M059J (cell line): ENCODE data around the gene TDO2. TPM values are rescaled to one million over a fixed set of nuclear protein-coding genes. Genes with fewer than 3 reads are reported as not detected.
"Not testable (repeated sequence)": the region's sequence is repeated elsewhere in the genome, so short reads cannot be mapped to it uniquely, and the experiment has no call there.

Experiments used
- DNase-seq: peaks from one replicate; pipeline ENCODE4 v3.0.0-alpha.2; 2012; ENCODE audit warnings: low read depth
- total RNA-seq: library from RNA; depleted of rRNA; stranded (reverse); fragments of >200 nt; shearing (Covaris generic); gene quantifications from 2 replicates; pipeline ENCODE4 v1.2.3, GENCODE V29; 2014

The TDO2 gene
- total RNA-seq, 1 experiment from 2014 or later = 6.5 TPM

DNA sequence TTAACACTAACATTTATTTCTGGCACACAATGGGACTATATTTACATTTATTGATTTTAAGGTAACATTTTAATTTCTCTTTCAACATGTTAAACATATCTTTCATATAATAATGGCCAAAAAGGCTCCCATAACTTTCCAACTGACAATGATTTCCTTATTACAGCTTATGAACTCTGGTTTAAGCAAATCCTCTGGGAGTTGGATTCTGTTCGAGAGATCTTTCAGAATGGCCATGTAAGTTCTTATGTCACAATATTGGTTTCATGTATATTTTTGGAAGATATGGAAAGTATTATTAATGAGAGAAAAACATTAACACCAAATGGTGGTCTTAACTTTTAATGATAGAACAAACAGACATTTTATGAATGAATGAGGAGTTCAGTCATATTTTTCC, 4.1 kb downstream of the TDO2 start:
- DNase-seq = peak; percentile 5

GRCh38 chr4:155908187-155909139, 5.0 kb downstream of the TDO2 start:
- DNase-seq = no peak

- no peak for DNase-seq
Observed at GRCh38 chr4:155909615-155910226, 6.2 kb downstream of the TDO2 start.

DNA sequence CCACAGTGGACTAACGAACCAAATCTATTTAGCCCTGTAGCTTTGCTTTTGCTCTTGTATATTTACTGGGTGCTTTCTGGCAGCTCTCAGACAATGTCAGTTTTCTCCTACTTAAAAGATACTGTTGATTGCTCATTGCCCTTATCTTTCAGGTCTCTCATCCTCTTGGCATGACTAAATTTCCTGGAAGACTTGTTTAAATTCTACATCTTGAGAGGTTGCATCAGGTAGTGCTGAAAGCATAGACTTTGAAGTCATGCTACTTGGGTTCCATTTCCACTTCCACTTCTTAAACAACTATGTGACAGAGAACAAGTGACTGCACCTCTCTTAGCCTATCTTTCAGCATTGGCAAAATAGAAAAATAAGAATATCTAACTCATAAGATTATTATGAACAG, 8.4 kb downstream of the TDO2 start:
- DNase-seq = peak; percentile 4

DNA sequence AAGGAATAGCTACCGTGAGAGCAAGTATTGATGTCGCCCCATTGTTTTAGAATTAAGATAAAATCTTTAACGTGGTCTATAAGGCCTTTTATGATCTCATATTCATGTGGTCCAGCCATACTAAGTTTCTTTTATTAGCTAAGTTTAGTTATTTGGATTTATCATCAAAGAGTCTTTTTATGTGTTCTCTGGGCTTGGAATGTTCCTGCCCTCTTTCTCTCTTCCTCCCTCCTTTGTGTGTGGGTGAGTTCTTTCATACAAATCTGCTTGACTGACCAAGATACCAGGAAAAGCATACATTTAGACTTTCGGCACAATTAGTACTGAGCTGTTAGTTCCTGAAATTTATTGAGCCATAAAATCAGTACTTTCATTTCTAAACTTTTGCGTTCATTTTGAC, 11.3 kb downstream of the TDO2 start:
- no peak for DNase-seq

GRCh38 chr4:155921597-155921996, 18.1 kb downstream of the TDO2 start:
- no peak for DNase-seq

DNA sequence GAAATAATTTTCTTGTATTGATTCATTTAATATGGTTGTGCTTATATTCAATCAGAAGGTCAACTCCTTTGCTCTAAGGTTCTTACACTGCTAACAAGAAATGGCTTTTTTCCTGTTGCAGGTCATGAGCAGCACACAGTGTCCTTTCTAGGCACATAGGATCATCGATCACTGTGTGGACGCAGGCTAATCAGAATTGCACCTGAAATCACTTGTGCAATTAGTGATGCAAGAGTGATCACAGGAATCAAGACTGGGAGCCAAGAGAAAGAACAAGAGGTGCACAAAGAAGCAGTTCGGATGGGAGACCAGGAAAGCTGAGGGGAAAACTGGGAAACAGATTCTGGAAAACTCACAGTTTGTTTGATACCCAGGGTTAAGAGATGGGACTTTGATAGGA, 21.1 kb downstream of the TDO2 start:
- DNase-seq = no peak

DNA sequence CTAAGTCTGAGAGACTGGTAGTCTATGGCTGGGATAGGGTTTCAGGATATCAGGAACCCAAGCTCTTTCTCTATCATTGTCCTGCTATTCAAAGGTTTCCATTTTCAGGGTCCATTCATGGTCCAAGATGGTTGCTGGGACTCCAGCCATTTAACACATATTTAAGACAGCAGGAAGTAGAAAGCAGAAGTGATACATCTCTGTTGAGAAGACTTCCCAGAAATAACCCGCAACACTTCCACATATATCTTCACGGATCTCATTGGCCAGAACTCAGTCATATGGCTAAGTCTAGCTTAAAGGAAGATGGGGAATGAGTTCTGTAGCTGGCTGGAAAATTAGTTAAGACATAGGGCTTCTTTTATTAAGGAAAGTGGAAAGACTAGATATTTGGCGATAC, 26.3 kb downstream of the TDO2 start:
- DNase-seq = no peak

DNA sequence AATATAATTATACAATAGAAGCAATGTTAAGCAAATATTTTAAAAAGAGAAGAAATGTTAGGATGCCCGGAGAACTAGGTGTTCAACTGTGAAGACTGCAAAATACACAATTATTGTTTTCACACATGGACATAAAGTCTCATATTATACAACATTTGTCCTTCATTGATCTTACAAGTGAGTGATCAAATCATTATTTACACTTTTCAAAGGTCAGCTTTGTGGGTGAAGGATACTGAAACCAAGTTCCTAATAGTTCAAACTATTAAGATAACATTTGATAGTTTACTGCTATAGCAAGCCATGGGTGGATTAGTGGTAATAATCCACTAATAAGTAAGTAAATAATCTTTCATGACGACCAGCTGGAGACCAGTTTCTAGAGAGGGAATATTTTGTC, 26.8 kb downstream of the TDO2 start:
- DNase-seq = no peak

DNA sequence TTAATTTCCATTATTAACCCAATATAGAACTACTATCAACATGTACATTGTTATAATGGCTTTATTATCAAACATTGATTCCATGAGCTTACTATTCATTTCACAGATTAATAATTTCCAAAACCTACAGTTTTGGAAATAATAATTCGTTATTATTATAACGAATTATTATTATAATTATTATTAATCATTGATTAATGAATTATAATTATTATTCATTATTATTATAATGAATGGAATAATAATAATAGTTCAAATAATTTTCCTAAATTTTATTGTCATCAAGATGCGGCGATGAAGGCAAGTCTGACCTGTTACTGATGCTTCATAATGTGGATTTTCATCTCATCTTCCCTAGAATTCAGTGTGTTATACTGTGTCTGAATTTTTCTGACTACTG, 28.1 kb downstream of the TDO2 start:
- DNase-seq = no peak

DNA sequence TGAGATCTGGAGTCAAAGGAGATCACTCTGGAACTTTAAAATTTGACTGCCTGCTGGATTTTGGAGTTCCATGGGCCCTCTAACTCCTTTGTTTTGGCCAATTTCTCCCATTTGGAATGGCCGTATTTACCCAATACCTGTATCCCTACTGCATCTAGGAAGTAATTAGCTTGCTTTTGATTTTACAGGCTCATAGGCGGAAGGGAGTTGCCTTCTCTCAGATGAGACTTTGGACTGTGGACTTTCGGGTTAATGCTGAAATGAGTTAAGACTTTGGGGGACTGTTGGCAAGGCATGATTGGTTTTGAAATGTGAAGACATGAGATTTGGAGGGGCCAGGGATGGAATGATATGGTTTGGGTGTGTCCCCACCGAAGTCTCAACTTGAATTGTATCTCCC, 31.1 kb downstream of the TDO2 start:
- not testable (repeated sequence) for DNase-seq

DNA sequence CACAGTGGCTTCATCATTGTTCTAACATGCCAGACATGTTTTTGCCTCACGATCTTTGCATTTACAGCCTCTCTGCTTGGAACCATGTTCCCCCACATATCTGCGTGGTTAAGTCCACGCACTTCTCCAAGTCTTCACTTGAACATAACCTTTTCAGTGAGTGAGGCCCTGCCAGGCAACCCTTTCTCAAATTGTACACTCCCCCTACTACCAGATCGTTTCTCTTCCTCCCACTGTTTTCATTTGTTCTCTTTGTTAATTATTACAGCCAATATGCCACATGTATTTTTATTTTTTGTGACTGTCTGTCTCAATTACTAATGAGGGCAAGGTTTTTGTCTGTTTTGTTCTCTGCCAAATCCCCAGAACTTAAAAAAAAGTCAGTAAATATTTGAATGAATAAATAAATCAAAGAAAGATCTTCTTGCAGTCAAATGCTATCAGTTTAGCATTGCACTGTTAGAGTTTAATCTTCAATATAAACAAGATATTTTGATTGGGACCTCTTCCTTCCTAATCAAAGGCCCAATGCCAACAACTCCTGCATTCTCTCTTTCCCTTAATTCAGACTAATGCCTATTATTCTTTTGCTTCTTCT, 32.0 kb downstream of the TDO2 start:
- DNase-seq = no peak

DNA sequence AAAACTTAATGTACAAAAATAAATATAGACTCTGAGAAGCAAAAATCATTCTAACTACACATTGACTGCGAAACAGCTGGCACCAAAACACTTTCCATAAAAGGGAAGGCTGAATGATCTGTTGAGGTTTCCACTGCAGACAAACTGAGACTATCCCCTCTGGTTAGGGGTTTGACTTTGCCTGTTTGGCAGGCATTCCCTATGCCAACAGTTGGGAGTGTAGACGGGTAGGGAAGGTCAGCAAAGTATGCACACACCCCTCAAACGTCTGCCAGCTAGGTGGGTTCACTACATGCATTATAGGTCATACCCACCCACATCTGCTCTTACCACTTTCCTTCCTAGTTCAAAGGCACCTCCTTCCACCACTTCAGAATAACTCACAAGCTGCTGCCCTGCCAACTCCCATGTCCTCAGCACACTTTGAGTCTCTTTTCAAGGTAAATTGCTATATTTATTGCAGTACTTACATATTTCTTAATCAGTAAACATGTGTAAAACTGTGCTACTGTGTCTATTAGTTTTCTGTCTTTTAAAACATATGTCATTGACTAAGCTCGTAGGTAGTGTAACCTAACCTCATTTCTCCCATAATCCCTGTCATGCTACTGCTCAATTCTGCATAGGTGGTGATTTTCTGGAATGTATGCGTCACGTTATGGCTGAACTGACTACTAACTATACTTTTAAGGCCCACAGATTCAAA, 37.7 kb downstream of the TDO2 start:
- no peak for DNase-seq

DNA sequence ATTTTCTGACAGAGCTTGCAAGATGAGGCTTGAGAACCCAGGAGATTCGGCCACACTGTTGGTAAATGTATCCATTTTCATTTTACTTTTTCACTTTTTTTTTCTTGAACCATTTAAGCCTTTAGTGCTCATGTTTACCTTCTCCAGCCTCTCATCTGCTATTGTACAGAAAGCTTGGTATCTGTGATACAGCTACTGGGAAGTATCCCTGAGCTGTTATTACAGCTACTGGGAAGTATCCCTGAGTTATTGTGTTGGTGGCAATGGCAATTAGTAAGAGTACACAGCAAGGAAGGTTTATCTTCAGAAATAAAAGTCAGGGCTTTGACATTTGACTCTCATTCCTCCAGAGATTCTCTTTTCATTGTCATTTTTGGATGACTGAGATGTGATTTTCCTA, 38.3 kb downstream of the TDO2 start:
- no peak for DNase-seq

DNA sequence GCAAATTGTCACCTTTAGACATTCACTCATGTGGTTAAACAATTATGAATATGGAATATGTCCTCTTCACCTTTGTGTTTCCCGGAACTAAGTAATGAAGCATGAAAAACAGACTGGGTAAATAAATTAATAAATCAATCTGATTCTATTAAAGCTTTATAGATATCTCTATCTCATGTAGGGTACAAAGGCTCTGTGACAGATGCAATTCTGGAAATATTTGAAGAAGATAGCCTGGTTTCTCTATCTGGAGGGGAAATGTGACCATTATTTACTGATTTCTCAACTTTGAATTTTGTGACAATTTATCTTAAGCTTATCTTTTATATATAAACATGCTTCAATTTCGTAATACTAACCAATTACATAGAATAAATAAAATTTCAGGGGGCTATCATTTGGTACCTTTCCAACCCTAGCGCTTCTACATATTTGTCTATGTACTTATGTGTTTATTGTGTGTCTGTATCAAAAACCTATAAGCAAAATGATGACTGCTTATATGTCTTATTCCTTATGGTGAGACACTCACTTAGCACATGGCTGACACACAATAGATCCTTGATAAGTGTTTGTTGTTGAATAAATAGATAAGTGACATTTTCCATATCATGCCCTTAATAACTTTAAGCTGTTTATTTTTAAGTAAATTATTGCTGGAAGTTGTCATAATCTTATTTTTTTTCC, 40.3 kb downstream of the TDO2 start:
- DNase-seq = no peak

DNA sequence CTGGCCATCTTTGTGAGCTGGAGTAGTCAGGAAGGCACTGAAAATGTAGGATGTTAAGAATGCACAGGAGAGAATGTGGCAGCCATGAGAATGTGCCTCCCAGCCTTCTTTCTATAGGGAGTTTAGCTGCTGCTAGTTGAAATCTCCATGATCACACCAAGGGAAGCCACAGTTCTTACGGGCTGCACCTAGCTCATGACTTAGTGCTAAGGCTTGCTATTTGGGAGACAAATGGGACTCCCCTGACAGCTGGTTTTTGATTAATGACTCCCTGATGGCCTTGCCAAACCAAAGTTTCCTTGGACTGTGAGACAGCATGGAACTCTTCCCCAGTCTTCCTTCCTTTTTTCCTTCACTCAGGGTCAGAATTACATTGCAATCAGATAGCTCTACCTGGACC, 41.0 kb downstream of the TDO2 start:
- DNase-seq = peak; percentile 70

GRCh38 chr4:155946486-155946885, 43.0 kb downstream of the TDO2 start:
- peak; percentile 86 for DNase-seq

- DNase-seq = peak; percentile 58
Observed at GRCh38 chr4:155948541-155948940, 45.0 kb downstream of the TDO2 start.

DNA sequence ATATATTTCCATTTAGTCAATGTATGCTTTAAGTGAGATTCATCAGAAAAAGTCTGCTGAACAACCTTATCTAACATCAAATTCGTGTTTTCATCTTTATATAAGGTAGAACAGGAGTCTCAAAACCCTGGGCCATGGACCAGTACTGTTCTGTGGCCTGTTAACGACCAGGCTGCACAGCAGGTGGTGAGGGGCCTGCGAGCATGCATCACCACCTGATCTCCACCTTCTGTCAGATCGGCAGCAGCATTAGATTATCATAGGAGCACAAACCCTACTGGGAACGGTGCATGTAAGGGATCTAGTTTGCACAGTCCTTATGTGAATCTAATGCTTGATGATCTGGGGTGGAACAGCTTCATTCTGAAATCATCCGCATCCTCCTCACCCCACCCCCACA, 47.0 kb downstream of the TDO2 start:
- no peak for DNase-seq

- peak; percentile 44 for DNase-seq
Observed at GRCh38 chr4:155952501-155952901, 49.0 kb downstream of the TDO2 start.
